Stimulated activated naive B cell treated with anti-CD40 and anti-IgM and Interleukin-4, amounts not matched to agents 10 μg/mL and 1 μg/mL and 100 μg/mL, for 72 hours (primary cell): Measurements from ENCODE around the gene SLC41A1.

Experiments used
- ATAC-seq, 2 donors: fragments of 150-1000 bp; cut with Tn5 transposase; replicated peaks; 2 replicates each; pipeline ENCODE4 v1.10.0; 2021; ENCODE audit warnings: moderate library complexity in 1 of 2
- DNase-seq: peaks from one replicate; pipeline ENCODE4 v3.0.0; 2021
- H3K27ac Mint-ChIP-seq: one replicate; pipeline ENCODE4 v1.8.0; 2022; ENCODE audit warnings: mild to moderate bottlenecking, mixed read lengths
- H3K27me3 Mint-ChIP-seq, 2 donors: one replicate each; pipeline ENCODE4 v1.8.0; 2022; ENCODE audit warnings: mixed read lengths in 2 of 2
- H3K36me3 Mint-ChIP-seq, 2 donors: one replicate each; pipeline ENCODE4 v1.8.0; 2022; ENCODE audit warnings: mixed read lengths in 2 of 2, mild to moderate bottlenecking in 1 of 2
- H3K4me1 Mint-ChIP-seq, 2 donors: one replicate each; pipeline ENCODE4 v1.8.0; 2022; ENCODE audit warnings: mixed read lengths in 2 of 2, mild to moderate bottlenecking in 1 of 2
- H3K4me3 Mint-ChIP-seq, 2 donors: one replicate each; pipeline ENCODE4 v1.8.0; 2022; ENCODE audit warnings: mild to moderate bottlenecking in 2 of 2, mixed read lengths in 2 of 2, moderate library complexity in 1 of 2
- H3K9me3 Mint-ChIP-seq, 2 donors: one replicate each; pipeline ENCODE4 v1.8.0; 2022; ENCODE audit warnings: mixed read lengths in 2 of 2, mild to moderate bottlenecking in 1 of 2

Gene SLC41A1

DNA sequence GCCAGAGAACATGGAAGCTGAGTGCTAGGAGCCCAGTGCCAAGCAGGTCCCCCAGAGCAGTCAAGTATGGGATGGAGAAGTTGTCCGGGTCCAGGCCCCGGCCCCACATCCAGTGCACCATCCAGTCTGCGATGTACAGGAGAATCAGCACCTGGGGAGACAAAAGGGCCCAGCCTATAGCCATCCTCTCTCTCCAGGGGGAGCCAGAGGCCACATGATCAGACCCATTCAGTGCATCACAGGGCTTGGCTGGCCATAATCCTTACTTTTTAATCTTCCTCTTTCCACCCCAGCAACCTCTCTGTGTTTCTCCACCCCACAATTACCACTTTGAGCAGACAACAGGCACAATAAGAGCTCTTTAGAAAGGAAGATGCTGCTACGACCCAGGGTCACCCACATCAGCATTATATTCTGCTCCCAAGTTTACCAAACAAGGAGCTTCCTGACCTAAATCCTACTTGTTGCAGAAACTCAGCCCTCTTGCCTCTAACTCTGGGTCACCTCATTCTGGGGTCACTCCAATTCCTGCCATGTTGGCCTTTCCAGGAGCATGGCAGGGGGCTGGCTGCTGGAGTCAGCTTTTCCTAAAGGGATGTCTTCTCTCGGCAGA, 21.3 kb downstream of the SLC41A1 start:
- ATAC-seq = peak; percentile 76 to 77
- Mint-ChIP-seq H3K4me1 (peaks cover 20 to 41% of the 10 kb centered on the region in 2 donors), H3K9me3 (no peaks in the 10 kb centered on the region), H3K27ac (no peak overlapping the region), H3K36me3 (peaks cover 41 to 65% of the 10 kb centered on the region in 2 donors), H3K27me3 (no peaks in the 10 kb centered on the region), H3K4me3 (no peak overlapping the region)
- peak; percentile 44 for DNase-seq

DNA sequence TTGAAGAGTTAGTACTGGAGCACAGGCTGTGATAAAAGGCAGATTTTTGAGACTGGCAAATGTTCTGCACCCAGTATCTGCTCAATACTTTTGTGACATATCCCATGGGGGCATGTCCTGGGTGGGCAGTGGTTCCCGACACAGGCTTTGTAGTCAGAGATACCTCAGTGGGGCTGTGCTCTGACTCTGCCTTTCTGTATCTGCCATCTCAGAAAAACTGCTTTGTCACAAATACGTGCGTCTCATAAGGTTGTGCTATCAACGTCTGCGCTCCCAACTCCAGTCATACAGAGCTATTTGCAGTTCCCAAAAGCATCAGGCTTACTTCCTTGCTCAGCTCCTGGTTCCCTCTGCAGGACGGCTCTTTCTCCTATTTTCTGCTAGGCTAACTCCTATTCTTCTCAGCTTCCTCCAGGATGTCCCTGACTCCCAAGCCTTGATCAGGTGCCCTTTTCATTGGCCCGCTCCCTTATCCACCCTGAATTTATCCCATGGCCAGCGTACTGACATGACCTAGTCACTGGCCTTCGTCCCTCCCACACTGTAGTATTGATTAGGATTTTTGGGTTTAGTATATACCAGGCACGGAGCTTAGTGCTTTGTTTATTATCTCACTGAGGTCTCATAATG, 25.6 kb downstream of the SLC41A1 start:
- no peak for DNase-seq
- H3K9me3 Mint-ChIP-seq = no peaks in the 10 kb centered on the region
- H3K36me3 Mint-ChIP-seq = peaks cover 22 to 29% of the 10 kb centered on the region in 2 donors
- H3K4me3 Mint-ChIP-seq = no peak overlapping the region
- no peaks in the 10 kb centered on the region for H3K27me3 Mint-ChIP-seq
- no peak for ATAC-seq
- H3K27ac Mint-ChIP-seq = no peak overlapping the region
- H3K4me1 Mint-ChIP-seq = peaks cover 4 to 8% of the 10 kb centered on the region in 2 donors

DNA sequence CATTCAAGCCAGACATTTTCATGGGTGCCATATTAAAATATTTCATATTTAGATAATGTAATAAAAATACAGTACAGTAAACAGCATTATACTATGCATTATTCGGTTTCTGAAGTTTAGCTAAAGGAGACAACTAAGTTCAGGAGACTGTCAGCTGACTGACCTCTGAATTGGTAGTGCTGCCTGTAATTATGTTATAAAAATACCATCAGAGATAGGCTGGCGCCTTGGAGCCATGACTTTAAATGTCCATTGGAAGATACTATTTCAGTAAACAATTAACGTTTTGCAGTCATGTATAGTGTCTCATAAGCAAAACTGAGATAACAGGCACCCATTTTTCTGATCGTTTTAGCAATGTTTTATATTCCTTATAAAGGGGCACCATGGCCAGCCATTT, 26.4 kb downstream of the SLC41A1 start:
- H3K27me3 Mint-ChIP-seq = no peaks in the 10 kb centered on the region
- H3K36me3 Mint-ChIP-seq = peaks cover 18 to 22% of the 10 kb centered on the region in 2 donors
- no peaks in the 10 kb centered on the region for H3K9me3 Mint-ChIP-seq
- no peak overlapping the region for H3K27ac Mint-ChIP-seq
- DNase-seq (no peak), ATAC-seq (no peak)
- H3K4me3 Mint-ChIP-seq = no peak overlapping the region
- peaks cover 2% of the 10 kb centered on the region in 2 donors for H3K4me1 Mint-ChIP-seq

DNA sequence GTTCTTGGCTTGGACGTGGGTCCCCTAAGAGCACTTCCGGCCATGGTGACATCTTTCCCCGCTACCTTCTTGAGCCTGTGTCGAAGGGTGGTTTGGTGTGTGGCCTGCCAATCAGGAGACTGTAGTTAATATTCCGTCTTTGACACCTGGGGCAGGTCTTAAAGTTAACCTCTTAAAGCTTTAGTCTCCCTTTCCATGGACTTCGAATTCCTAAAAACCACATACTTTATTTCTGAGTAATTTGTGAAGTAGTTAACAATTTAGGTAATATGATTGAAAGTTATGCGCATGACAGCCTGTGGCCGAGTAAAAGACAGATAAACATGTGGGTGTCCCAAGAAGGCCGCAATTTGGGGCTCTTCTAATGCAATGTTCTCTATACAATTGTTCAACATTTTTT, 27.6 kb downstream of the SLC41A1 start:
- Mint-ChIP-seq H3K27me3 (no peaks in the 10 kb centered on the region), H3K27ac (no peak overlapping the region), H3K4me1 (peaks cover 0 to 2% of the 10 kb centered on the region in 2 donors), H3K36me3 (peaks cover 12 to 13% of the 10 kb centered on the region in 2 donors), H3K9me3 (no peaks in the 10 kb centered on the region), H3K4me3 (no peak overlapping the region)
- DNase-seq (no peak), ATAC-seq (no peak)

DNA sequence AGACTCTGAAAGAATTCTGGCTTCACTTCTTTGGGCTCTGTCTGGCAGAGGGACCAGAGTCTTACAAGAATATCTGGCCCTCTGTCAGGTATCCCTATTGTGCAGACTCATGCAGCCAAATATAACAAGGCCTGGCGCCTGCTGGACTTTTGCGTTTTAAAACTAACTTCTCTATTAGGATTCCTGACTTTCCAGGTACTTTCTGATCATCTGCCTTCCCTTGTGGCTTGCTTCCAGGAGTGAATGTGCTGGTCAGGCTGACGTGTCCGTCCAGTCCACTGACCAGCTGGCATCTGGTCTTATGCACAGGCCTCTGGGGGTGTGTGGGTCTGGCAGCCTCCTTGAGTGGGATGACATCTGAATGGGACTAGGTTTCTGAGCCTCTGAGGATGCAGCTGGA, 29.1 kb downstream of the SLC41A1 start:
- Mint-ChIP-seq H3K27me3 (no peaks in the 10 kb centered on the region), H3K4me1 (peaks cover 2 to 3% of the 10 kb centered on the region in 2 donors), H3K4me3 (no peak overlapping the region), H3K27ac (peak overlapping the region; percentile 42), H3K36me3 (no peaks in the 10 kb centered on the region), H3K9me3 (no peaks in the 10 kb centered on the region)
- no peak for ATAC-seq
- DNase-seq = no peak

DNA sequence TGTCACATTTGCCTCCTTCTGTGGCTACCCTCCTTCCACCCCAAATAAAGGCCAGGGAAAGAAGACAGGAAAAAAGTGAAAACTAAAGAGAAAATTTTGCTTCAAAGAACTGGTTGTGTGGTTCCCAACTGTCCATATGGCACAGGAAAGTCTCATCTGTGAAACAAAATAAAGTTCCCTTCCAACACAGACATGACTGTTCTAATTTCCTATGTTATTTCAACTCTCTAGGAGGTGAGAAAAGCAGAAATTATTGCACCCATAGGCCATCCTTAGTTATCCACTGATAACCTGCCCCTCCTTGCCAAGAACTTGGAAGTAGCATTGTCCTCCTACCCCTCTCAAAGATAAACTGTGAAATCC, 29.6 kb downstream of the SLC41A1 start:
- Mint-ChIP-seq H3K27ac (no peak overlapping the region), H3K4me3 (no peak overlapping the region), H3K9me3 (no peaks in the 10 kb centered on the region), H3K36me3 (no peaks in the 10 kb centered on the region), H3K4me1 (peaks cover 7% of the 10 kb centered on the region in 2 donors), H3K27me3 (no peaks in the 10 kb centered on the region)
- DNase-seq = no peak
- ATAC-seq = no peak

DNA sequence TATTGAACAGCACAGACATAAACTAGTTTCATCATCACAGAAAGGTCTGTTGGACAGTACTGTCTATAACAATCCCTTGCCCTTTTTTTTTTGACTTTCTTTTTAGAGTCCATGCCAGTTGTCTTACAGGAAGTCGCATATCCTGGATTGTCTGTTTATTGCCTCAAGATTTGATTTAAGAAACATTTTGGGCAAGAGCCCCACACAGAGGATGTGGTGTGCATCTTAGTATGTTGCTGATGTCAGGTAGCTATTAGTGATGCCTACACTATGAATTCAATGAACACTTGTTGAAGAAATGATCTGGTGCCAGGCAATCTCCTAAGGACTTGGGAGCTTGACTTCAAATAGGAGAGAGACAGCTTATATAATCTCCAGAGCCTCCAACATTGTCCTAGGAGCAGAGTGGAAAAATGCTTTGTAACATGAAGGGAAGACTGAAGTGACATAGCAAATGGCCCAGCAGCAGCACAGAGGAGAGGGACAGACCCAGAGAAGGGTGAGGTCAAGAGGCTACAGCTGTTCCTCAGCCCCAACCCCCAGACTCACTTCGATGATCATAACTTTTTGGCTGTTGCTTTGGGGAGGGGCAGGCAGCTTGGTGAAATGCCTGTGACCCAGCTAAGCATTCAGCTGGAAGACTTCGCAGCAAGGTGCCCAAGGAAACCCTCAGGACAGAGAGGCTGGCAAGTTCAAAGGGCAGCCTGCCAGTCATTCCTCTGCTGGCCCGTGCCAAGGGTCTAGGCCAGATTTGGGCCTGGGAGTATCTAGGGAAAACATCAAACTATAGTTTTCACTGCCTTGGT, 30.2 kb downstream of the SLC41A1 start:
- H3K4me1 Mint-ChIP-seq = peaks cover 11 to 13% of the 10 kb centered on the region in 2 donors
- H3K4me3 Mint-ChIP-seq = no peak overlapping the region
- no peaks in the 10 kb centered on the region for H3K9me3 Mint-ChIP-seq
- no peak overlapping the region for H3K27ac Mint-ChIP-seq
- ATAC-seq (no peak), DNase-seq (no peak)
- H3K27me3 Mint-ChIP-seq = no peaks in the 10 kb centered on the region
- no peaks in the 10 kb centered on the region for H3K36me3 Mint-ChIP-seq

DNA sequence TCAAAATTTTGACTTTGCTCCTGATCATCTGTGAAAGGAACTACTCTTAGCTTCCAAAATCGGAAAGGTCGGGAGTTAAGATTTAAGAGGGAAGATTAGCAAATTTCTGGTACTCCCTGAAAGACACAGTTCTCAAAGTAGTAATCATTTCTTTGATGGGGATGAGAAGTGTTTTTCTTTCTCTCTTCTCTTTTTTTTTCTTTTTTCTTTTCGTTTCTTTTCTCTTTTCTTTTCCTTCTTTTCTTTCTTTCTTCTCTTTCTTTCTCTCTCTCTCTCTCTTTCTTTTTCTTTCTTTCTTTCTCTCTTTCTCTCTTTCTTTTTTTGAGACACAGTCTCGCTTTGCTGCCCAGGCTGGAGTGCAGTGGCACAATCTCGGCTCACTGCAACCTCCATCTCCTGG, 32.7 kb downstream of the SLC41A1 start:
- Mint-ChIP-seq H3K27me3 (no peaks in the 10 kb centered on the region), H3K9me3 (no peaks in the 10 kb centered on the region), H3K4me3 (no peak overlapping the region), H3K4me1 (peaks cover 13 to 29% of the 10 kb centered on the region in 2 donors), H3K27ac (peak overlapping the region; percentile 57), H3K36me3 (peaks cover under 1 to 1% of the 10 kb centered on the region in 2 donors)
- no peak for ATAC-seq
- DNase-seq = no peak

DNA sequence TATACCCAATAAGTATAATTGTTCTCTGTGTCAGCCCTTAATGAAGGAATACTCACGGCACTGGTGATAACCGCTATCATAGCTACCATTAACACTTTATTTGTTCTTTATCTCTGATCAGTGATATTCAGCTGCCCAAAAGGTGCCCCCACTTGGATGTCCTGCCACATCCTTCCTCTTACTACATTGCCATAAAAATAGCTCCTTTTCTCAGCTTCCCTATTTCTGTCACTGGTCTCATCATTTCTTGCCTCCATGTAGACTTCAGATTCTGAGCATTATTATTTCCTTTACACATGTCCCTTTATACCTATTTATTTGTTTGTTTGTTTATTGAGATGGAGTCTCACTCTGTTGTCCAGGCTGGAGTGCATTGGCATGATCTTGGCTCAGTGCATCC, 35.0 kb downstream of the SLC41A1 start:
- Mint-ChIP-seq H3K4me1 (peaks cover 19 to 48% of the 10 kb centered on the region in 2 donors), H3K36me3 (peaks cover 4 to 8% of the 10 kb centered on the region in 2 donors), H3K27ac (no peak overlapping the region), H3K27me3 (no peaks in the 10 kb centered on the region), H3K9me3 (no peaks in the 10 kb centered on the region), H3K4me3 (no peak overlapping the region)
- no peak for ATAC-seq
- no peak for DNase-seq

DNA sequence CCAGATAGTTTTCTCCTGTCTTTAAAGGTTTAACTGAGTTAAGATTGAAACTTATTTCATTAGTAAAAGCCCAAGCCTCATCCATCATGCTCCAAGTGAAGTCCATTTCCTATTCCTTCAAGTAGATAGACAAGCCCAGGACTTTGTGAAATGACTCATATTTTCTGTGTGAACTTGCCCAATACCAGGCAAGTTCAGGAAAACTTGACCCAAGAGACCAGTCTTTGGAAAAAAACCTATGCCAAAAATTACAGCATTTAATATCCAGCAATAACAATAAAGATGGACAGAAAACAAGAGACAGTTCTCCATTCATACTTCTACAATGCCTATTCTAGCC, 37.3 kb downstream of the SLC41A1 start:
- H3K27me3 Mint-ChIP-seq = no peaks in the 10 kb centered on the region
- H3K4me1 Mint-ChIP-seq = peaks cover 32 to 71% of the 10 kb centered on the region in 2 donors
- H3K9me3 Mint-ChIP-seq = no peaks in the 10 kb centered on the region
- ATAC-seq = no peak
- peak overlapping the region; percentile 96 to 97 for H3K4me3 Mint-ChIP-seq
- DNase-seq = no peak
- H3K36me3 Mint-ChIP-seq = peaks cover 9 to 24% of the 10 kb centered on the region in 2 donors
- peak overlapping the region; percentile 97 for H3K27ac Mint-ChIP-seq

DNA sequence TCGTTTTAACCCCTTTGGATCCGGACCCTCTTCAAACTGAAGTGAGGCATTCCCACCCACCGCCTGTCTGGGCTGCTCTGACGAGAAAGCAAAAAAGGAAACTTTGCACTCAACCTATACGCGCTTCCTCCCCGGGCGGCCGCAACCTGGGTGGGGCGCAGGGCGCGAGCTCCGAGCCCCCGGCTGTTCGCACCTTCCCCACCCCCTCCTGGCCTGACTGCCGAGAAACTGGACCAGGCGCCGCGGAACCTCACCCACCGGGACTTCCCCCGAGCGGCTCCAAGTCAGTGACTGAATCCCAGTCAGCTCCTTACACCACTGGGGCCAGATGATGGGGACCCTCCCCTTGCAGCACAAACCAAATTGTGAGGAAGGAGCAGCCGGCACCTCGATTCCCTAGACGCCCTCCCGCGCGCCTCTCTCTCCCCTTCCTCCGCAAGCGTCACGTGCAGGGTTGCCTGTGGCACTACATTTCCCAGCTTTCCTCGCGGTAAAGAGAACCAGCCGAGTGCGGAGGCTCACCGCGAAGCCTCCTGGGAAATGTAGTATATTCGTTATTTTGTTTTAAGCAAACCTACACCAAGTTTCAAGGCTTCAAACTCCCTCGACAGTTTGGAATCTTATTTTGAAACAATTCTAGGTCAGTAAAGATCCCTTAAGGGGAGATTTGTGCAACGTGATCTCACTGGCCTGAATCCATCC, 37.8 kb downstream of the SLC41A1 start, which contains the start of gene RAB29:
Gene RAB29, minus strand, starts transcription at position 468 of the 702 bp plus-strand sequence. CDS start 526 bp downstream, outside the sequence.
- H3K27ac Mint-ChIP-seq = peak within 1 kb of the TSS; percentile 97
- H3K36me3 Mint-ChIP-seq = peaks cover 12 to 30% of the 10 kb centered on the region in 2 donors
- DNase-seq (peak; percentile 83), ATAC-seq (peak; percentile 80 to 88)
- peak within 1 kb of the TSS; percentile 96 to 97 for H3K4me3 Mint-ChIP-seq
- H3K27me3 Mint-ChIP-seq = no peaks in the 10 kb centered on the region
- no peaks in the 10 kb centered on the region for H3K9me3 Mint-ChIP-seq
- peaks cover 32 to 71% of the 10 kb centered on the region in 2 donors for H3K4me1 Mint-ChIP-seq

DNA sequence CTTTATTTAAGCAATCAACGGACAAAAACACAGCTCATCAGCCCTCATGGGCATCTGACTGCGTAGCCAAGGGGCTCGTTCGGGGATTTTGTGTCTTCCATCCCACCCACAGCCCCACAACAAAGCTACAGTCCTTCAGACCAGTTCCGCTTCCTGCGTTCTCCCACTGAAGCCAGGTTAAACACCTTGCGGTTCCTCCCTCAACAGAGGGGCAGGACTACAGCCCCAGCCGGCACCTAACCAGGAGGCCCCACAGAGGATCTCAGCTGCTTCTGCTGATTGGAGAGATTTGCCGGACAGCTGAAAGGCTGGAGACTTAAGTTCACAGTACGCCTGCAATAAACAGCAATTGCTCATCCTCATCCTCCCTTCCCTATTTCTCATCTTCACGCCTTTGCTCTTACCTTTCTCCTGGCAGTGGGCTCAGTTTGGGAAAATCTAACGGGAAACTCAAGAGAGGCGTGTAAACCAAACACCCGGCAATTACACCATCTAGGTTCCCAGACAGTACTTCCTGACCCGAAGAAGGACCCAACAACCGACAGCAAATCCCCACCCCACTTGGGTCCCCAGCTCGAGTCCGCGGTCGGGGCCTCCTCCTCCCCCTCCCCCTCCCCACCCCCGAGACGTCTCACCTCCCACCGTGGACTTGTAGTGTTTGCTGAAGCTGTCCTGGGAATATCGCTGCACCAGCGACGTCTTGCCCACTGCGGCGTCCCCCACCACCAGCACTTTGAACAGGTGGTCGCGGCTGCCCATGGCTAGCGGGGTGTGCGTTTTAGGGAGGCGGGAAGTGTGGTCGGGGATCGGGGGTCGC, 38.6 kb downstream of the SLC41A1 start:
- H3K4me3 Mint-ChIP-seq = peak overlapping the region; percentile 96 to 97
- no peaks in the 10 kb centered on the region for H3K27me3 Mint-ChIP-seq
- peak; percentile 19 to 21 for ATAC-seq
- H3K27ac Mint-ChIP-seq = peak overlapping the region; percentile 97
- peaks cover 20 to 35% of the 10 kb centered on the region in 2 donors for H3K36me3 Mint-ChIP-seq
- no peaks in the 10 kb centered on the region for H3K9me3 Mint-ChIP-seq
- DNase-seq = peak; percentile 25
- H3K4me1 Mint-ChIP-seq = peaks cover 32 to 71% of the 10 kb centered on the region in 2 donors

DNA sequence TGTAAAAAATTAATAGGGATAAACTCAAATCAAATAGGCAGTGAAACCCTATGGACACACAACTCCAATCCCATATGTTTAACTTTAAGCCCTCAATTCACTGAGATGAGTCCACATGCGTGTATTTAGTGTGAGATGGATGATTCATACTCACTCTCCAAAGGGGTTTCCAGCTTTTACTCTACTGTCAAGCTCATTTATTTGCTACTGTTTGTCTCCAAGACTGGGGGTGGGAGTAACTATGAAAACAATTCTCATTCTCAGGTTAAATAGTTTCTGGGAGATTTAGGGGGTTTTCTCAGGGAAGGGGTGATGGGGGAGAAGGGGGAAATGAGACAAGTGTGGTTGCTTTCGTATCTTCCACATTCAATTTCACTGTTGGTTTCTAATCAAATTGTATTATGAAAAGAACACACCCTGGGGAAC, 40.4 kb downstream of the SLC41A1 start:
- Mint-ChIP-seq H3K9me3 (no peaks in the 10 kb centered on the region), H3K27me3 (no peaks in the 10 kb centered on the region), H3K27ac (peak overlapping the region; percentile 20), H3K4me3 (peak overlapping the region; percentile 96 to 97), H3K4me1 (peaks cover 23 to 56% of the 10 kb centered on the region in 2 donors), H3K36me3 (peaks cover 26 to 44% of the 10 kb centered on the region in 2 donors)
- ATAC-seq (peak; percentile 63 to 76), DNase-seq (peak; percentile 32)
